ENCODE measurements around the gene TMPRSS9. TPM values are rescaled to one million over a fixed set of nuclear protein-coding genes. Genes with fewer than 3 reads are reported as not detected.
A peak's percentile ranks its signal among the peaks of the same experiment; 100 is the strongest.

Gene TMPRSS9
- total RNA-seq, 1 experiment from 2014 or later, result 0.57 TPM

DNA sequence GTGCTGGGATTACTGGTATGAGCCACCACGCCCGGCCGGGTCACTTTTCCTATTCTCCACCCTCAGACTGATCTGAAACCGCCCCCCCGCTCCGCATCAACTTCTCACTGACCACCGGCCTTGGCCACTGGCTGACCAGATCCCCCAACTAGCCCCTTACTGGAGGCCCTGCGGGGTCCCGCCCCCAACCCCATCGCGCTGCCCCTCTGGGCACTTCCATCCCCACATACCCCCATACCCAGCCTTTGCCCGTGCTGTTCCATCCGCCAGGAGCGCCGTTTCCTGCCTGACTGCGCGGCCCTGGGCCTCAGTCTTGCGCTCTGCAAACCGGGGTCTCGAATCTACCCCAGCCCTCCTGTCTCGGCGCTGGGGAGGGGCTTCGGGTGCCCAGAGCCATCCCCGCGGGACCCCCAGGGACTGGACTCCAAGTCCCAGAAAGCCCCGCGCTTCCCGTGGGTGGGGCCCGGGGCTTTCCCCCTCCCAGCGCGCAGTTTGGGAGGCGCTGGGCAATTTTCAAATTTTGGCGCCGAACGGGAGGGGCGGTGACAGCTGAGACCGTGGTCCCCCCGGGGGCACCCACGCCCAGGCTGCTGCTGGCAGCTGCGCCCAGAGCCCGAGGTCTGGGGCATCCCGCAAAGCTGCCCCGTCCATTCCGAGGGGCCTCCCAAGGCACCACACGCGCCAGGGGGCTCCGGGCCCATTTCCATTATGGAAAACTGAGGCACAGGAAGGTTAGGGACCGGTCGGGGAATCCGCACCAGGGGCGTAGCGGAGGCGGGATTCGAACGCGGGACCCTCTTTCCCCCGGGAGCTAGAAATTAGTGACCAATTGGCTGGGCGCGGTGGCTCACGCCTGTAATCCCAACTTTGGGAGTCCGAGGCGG, 101.9 kb downstream of the TMPRSS9 start (continued):
- TF ChIP-seq, protein P1, sequence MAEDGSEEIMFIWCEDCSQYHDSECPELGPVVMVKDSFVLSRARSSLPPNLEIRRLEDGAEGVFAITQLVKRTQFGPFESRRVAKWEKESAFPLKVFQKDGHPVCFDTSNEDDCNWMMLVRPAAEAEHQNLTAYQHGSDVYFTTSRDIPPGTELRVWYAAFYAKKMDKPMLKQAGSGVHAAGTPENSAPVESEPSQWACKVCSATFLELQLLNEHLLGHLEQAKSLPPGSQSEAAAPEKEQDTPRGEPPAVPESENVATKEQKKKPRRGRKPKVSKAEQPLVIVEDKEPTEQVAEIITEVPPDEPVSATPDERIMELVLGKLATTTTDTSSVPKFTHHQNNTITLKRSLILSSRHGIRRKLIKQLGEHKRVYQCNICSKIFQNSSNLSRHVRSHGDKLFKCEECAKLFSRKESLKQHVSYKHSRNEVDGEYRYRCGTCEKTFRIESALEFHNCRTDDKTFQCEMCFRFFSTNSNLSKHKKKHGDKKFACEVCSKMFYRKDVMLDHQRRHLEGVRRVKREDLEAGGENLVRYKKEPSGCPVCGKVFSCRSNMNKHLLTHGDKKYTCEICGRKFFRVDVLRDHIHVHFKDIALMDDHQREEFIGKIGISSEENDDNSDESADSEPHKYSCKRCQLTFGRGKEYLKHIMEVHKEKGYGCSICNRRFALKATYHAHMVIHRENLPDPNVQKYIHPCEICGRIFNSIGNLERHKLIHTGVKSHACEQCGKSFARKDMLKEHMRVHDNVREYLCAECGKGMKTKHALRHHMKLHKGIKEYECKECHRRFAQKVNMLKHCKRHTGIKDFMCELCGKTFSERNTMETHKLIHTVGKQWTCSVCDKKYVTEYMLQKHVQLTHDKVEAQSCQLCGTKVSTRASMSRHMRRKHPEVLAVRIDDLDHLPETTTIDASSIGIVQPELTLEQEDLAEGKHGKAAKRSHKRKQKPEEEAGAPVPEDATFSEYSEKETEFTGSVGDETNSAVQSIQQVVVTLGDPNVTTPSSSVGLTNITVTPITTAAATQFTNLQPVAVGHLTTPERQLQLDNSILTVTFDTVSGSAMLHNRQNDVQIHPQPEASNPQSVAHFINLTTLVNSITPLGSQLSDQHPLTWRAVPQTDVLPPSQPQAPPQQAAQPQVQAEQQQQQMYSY (CRISPR knock-in tag; IDR thresholded peaks at IDR 0.05), result peak; percentile 52; the same call in 1 of the 2 replicates
- no peak for TF ChIP-seq NFYB (CRISPR knock-in tag; conservative IDR thresholded peaks at IDR 0.05; ENCODE audit: low read depth)
- TF ChIP-seq, protein P2, sequence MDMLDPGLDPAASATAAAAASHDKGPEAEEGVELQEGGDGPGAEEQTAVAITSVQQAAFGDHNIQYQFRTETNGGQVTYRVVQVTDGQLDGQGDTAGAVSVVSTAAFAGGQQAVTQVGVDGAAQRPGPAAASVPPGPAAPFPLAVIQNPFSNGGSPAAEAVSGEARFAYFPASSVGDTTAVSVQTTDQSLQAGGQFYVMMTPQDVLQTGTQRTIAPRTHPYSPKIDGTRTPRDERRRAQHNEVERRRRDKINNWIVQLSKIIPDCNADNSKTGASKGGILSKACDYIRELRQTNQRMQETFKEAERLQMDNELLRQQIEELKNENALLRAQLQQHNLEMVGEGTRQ (CRISPR knock-in tag; IDR thresholded peaks at IDR 0.05), result peak; percentile 22; the same call in 1 of the 2 replicates
- TF ChIP-seq, protein P3, sequence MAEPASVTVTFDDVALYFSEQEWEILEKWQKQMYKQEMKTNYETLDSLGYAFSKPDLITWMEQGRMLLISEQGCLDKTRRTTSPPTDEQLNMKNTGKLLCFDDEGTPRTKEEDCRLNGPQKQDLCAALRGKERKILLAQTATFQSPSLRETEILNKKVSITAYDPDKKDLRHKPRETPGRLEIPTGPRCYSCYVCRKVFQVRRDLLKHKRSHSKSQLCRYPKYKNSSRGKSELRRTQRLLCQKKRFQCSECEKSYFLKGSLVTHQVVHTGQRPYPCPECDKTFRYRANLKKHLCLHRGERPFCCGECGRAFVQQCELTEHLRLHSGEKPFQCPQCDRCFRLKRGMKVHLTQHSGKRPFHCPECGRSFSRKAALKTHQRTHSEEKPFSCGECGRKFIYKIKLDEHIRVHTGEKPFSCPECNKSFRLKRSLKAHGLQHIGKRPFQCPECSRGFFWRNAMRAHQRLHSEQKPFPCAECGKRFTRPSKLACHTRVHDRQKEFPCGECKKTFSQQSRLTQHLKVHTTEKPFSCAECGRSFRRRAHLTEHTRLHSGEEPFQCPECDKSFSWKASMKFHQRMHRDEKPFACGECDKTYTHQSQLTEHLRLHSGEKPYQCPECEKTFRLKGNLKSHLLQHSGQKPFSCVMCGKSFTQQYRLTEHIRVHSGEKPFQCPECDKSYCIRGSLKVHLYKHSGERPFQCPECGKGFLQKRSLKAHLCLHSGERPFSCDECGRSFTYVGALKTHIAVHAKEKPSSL (CRISPR knock-in tag; conservative IDR thresholded peaks at IDR 0.05), result no peak

DNA sequence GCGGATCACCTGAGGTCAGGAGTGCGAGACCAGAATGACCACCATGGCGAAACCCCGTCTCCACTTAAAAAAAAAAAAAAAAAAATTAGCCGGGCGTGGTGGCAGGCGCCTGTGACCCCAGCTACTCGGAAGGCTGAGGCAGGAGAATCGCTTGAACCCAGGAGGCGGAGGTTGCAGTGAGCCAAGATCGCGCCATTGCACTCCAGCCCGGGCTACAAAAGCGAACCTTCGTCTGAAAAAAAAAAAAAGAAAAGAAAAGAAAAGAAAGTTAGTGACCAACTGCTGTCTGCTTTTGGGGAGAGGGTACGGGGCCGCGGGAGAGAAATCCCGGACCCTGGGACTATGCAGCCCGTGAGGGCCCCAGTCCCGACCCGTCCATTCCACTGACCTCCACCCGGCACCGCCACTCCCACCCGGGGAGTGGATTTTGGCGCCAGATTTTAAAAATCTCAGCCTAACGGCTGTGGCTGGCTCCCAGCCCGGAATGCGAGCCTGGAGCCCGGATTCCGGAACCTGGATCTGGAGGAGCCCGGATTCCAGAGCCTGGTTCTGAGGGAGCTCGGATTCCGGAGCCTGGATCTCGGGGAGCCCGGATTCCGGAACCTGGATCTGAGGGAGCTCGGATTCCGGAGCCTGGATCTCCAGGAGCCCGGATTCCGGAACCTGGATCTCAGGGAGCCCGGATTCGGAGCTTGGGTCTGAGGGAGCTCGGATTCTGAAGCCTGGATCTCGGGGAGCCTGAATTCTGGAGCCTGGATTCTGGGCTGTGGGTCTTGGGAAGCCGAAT, 102.8 kb downstream of the TMPRSS9 start:
- H3K27me3 Mint-ChIP-seq (ENCODE audit: low read depth), result no peaks in the 10 kb centered on the region
- H3K36me3 Mint-ChIP-seq, result no peaks in the 10 kb centered on the region
- peak overlapping the region; percentile 77 for H3K4me3 Mint-ChIP-seq
- H3K9me3 Mint-ChIP-seq, result no peaks in the 10 kb centered on the region
- peak overlapping the region; percentile 43 for H3K27ac Mint-ChIP-seq
- ATAC-seq, result peak; percentile 78
- peak; percentile 96 for DNase-seq (ENCODE audit: low spot score)
- CTCF ChIA-PET, result interaction anchor here (0.7 to 10.5 kb wide), 21 partner anchors 8 to 646 kb away, joined by 3 to 82 read pairs (median 4); partner anchors contain the start of genes GADD45B and TIMM13
- 0 out of 2 replicates have a peak, but pooled peaks cover 5% of the 10 kb centered on the region for H3K4me1 Mint-ChIP-seq
- POLR2A ChIA-PET, result interaction anchor here (0.6 to 5.8 kb wide), 7 partner anchors 10 to 1144 kb away, joined by 3 to 59 read pairs (median 9); partner anchors contain the start of genes GADD45B and TIMM13
- TF ChIP-seq, protein P4, sequence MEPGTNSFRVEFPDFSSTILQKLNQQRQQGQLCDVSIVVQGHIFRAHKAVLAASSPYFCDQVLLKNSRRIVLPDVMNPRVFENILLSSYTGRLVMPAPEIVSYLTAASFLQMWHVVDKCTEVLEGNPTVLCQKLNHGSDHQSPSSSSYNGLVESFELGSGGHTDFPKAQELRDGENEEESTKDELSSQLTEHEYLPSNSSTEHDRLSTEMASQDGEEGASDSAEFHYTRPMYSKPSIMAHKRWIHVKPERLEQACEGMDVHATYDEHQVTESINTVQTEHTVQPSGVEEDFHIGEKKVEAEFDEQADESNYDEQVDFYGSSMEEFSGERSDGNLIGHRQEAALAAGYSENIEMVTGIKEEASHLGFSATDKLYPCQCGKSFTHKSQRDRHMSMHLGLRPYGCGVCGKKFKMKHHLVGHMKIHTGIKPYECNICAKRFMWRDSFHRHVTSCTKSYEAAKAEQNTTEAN (CRISPR knock-in tag; IDR thresholded peaks at IDR 0.05), result peak; percentile 55; the same call in 1 of the 2 replicates
- no peak for TF ChIP-seq PRRX2 (CRISPR knock-in tag; IDR thresholded peaks at IDR 0.05)
- peak; percentile 77; the same call in 1 of the 2 replicates for TF ChIP-seq ZNF416 (CRISPR knock-in tag; IDR thresholded peaks at IDR 0.05)
- TF ChIP-seq, protein P5, sequence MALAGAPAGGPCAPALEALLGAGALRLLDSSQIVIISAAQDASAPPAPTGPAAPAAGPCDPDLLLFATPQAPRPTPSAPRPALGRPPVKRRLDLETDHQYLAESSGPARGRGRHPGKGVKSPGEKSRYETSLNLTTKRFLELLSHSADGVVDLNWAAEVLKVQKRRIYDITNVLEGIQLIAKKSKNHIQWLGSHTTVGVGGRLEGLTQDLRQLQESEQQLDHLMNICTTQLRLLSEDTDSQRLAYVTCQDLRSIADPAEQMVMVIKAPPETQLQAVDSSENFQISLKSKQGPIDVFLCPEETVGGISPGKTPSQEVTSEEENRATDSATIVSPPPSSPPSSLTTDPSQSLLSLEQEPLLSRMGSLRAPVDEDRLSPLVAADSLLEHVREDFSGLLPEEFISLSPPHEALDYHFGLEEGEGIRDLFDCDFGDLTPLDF (CRISPR knock-in tag; IDR thresholded peaks at IDR 0.05), result no peak
- TF ChIP-seq, protein P6, sequence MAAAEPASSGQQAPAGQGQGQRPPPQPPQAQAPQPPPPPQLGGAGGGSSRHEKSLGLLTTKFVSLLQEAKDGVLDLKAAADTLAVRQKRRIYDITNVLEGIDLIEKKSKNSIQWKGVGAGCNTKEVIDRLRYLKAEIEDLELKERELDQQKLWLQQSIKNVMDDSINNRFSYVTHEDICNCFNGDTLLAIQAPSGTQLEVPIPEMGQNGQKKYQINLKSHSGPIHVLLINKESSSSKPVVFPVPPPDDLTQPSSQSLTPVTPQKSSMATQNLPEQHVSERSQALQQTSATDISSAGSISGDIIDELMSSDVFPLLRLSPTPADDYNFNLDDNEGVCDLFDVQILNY (CRISPR knock-in tag; IDR thresholded peaks at IDR 0.05), result peak; percentile 83
- TF ChIP-seq CREM (CRISPR knock-in tag; IDR thresholded peaks at IDR 0.05), result peak; percentile 87
- TF ChIP-seq SP1 (CRISPR knock-in tag; conservative IDR thresholded peaks at IDR 0.05), result peak; percentile 86
- no peak for TF ChIP-seq GTF2I (CRISPR knock-in tag; conservative IDR thresholded peaks at IDR 0.05)
- TF ChIP-seq NR3C1 (CRISPR knock-in tag; conservative IDR thresholded peaks at IDR 0.05; ENCODE audit: low read depth), result no peak
- TF ChIP-seq, protein P7, sequence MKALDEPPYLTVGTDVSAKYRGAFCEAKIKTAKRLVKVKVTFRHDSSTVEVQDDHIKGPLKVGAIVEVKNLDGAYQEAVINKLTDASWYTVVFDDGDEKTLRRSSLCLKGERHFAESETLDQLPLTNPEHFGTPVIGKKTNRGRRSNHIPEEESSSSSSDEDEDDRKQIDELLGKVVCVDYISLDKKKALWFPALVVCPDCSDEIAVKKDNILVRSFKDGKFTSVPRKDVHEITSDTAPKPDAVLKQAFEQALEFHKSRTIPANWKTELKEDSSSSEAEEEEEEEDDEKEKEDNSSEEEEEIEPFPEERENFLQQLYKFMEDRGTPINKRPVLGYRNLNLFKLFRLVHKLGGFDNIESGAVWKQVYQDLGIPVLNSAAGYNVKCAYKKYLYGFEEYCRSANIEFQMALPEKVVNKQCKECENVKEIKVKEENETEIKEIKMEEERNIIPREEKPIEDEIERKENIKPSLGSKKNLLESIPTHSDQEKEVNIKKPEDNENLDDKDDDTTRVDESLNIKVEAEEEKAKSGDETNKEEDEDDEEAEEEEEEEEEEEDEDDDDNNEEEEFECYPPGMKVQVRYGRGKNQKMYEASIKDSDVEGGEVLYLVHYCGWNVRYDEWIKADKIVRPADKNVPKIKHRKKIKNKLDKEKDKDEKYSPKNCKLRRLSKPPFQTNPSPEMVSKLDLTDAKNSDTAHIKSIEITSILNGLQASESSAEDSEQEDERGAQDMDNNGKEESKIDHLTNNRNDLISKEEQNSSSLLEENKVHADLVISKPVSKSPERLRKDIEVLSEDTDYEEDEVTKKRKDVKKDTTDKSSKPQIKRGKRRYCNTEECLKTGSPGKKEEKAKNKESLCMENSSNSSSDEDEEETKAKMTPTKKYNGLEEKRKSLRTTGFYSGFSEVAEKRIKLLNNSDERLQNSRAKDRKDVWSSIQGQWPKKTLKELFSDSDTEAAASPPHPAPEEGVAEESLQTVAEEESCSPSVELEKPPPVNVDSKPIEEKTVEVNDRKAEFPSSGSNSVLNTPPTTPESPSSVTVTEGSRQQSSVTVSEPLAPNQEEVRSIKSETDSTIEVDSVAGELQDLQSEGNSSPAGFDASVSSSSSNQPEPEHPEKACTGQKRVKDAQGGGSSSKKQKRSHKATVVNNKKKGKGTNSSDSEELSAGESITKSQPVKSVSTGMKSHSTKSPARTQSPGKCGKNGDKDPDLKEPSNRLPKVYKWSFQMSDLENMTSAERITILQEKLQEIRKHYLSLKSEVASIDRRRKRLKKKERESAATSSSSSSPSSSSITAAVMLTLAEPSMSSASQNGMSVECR (CRISPR knock-in tag; IDR thresholded peaks at IDR 0.05; ENCODE audit: borderline replicate concordance), result no peak
- no peak for TF ChIP-seq SMAD3 (CRISPR knock-in tag; IDR thresholded peaks at IDR 0.05; ENCODE audit: borderline replicate concordance)

Measured in WTC11 (cell line).